DOHH2 (cell line): ENCODE results near the gene STAT5B.
"Not testable (repeated sequence)": the region's sequence is repeated elsewhere in the genome, so short reads cannot be mapped to it uniquely, and the experiment has no call there.

Experiments used
- EZH2phosphoT487 ChIP-seq: fragments of 200-600 bp; sonication (generic); IDR thresholded peaks from 2 replicates; pipeline ENCODE4 v1.6.1; 2017; ENCODE audit warnings: borderline replicate concordance, mild to moderate bottlenecking, antibody characterized with exemption, low read length, moderate library complexity, mixed read lengths
- TF ChIP-seq, protein P1 (sequence below): fragments of 200-600 bp; sonication (generic); IDR thresholded peaks from one replicate; pipeline ENCODE4 v1.5.1; 2014; ENCODE audit warnings: antibody characterized with exemption, mild to moderate bottlenecking, low read depth, low read length; ENCODE audit not compliant: poor library complexity, severe bottlenecking

DNA sequence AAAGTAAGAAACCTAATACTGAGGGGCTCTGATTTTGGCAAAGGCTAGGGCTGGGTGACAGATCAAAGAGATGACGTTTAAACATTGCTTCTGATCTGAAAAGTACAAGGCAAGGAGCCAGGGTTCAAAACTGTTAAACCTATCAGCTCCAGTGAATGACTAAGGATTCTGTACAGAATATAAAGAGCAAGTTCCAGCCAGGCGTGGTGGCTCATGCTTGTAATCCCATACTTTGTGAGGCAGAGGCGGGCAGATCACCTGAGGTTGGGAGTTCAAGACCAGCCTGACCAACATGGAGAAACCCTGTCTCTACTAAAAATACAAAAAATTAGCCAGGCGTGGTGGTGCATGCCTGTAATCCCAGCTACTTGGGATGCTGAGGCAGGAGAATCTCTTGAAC lies 35.3 kb downstream of the STAT5B start:
- TF ChIP-seq, protein P1, sequence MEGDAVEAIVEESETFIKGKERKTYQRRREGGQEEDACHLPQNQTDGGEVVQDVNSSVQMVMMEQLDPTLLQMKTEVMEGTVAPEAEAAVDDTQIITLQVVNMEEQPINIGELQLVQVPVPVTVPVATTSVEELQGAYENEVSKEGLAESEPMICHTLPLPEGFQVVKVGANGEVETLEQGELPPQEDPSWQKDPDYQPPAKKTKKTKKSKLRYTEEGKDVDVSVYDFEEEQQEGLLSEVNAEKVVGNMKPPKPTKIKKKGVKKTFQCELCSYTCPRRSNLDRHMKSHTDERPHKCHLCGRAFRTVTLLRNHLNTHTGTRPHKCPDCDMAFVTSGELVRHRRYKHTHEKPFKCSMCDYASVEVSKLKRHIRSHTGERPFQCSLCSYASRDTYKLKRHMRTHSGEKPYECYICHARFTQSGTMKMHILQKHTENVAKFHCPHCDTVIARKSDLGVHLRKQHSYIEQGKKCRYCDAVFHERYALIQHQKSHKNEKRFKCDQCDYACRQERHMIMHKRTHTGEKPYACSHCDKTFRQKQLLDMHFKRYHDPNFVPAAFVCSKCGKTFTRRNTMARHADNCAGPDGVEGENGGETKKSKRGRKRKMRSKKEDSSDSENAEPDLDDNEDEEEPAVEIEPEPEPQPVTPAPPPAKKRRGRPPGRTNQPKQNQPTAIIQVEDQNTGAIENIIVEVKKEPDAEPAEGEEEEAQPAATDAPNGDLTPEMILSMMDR: not testable (repeated sequence)
- not testable (repeated sequence) for TF ChIP-seq EZH2phosphoT487
